ENCODE results near the gene LGALS9C.
"Not testable (repeated sequence)": the region's sequence is repeated elsewhere in the genome, so short reads cannot be mapped to it uniquely, and the experiment has no call there.

Gene LGALS9C

GRCh38 chr17:18474754-18475153, 1.8 kb upstream of the LGALS9C start:
- not testable (repeated sequence) for H3K4me3 ChIP-seq (ENCODE audit: low read depth, low read length); DNase-seq (ENCODE audit: low read depth)

GRCh38 chr17:18477367-18477766, 778 bp downstream of the LGALS9C start:
- not testable (repeated sequence) for H3K4me3 ChIP-seq (ENCODE audit: low read depth, low read length); DNase-seq (ENCODE audit: low read depth)

- not testable (repeated sequence) for DNase-seq (ENCODE audit: low read depth); H3K4me3 ChIP-seq (ENCODE audit: low read depth, low read length)
Observed at GRCh38 chr17:18478362-18478761, 1.8 kb downstream of the LGALS9C start.

- not testable (repeated sequence) for H3K4me3 ChIP-seq (ENCODE audit: low read depth, low read length); DNase-seq (ENCODE audit: low read depth)
Observed at GRCh38 chr17:18478977-18479595, 2.5 kb downstream of the LGALS9C start.

DNA sequence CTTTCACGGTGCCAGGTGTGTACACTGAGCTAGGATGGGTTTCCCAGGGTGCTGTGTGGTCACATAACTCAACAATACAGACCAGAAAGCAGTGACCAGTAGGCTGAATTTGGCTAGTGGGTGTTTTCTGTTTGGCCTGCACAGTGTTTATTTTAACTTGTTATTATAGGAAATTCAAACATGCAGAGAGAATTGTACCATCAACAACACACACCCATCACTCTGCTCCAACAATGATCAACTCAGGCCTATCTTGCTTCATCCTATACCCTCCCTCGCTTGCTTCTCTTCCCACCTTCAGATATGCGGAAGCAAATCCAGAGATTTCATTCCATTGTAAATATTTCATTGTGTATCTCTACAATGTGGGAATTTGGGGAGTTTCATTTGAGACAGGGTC, 5.2 kb downstream of the LGALS9C start:
- DNase-seq (ENCODE audit: low read depth); H3K4me3 ChIP-seq (ENCODE audit: low read depth, low read length): not testable (repeated sequence)

DNA sequence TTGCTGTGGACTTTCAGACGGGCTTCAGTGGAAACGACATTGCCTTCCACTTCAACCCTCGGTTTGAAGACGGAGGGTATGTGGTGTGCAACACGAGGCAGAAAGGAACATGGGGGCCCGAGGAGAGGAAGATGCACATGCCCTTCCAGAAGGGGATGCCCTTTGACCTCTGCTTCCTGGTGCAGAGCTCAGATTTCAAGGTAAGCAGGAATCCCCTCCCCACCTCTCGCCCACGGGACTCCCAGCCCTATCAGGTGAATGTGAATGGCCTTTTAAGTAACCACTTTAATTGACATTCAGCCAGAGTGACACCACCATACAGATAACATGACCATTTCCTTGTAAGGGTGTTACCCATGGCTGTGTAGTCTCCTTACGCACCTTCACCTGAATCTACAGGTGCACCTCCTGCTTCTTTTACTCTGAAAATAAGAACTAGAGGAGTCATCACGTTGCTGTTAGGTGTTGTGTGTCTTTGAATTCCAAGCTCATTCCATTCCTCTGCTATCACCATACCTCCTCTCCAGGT, 9.4 kb downstream of the LGALS9C start:
- not testable (repeated sequence) for H3K4me3 ChIP-seq (ENCODE audit: low read depth, low read length)

GRCh38 chr17:18487633-18488032, 11.0 kb downstream of the LGALS9C start:
- DNase-seq (ENCODE audit: low read depth); H3K4me3 ChIP-seq (ENCODE audit: low read depth, low read length): not testable (repeated sequence)

More for the DNA sequence above, 9.4 kb downstream of the LGALS9C start:
- DNase-seq (ENCODE audit: low read depth) = not testable (repeated sequence)

DNA sequence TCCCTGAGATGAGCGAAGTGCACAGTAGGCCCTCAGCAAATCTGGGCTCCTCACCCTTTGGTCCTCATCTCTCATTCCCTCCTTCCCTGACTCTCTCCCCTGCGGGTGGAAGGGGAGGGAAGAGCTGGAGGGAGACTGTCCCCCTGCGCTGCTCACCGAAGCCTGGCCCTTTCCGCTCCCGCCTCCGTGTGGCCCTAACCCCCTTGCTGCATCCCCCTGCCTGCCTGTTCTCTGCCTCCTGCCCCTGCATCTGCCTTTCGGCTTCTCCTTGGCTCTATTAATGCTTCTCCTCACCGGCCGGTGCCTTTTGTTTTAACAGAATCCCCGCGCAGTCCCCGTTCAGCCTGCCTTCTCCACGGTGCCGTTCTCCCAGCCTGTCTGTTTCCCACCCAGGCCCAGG, 12.0 kb downstream of the LGALS9C start:
- DNase-seq (ENCODE audit: low read depth); H3K4me3 ChIP-seq (ENCODE audit: low read depth, low read length): not testable (repeated sequence)

DNA sequence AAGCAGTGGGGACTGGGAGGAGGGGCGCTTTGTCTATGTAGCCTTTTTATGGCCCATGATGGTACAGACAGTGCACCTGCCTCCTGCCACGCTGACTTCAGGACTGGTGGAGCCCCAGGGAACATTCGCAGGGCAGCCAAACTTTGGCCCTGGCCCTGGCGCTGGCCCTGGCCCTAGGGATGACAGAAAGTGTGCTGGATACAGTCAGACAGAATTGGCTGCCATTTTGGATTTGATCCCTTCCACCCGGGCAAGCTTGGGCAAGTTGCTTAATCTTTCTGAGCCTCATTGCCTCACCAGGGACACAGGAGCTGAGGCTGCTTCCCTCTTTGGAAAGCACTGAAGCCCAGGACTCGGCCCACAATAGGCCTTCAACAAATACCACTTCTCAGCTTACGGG, 13.4 kb downstream of the LGALS9C start:
- not testable (repeated sequence) for DNase-seq (ENCODE audit: low read depth)

DNA sequence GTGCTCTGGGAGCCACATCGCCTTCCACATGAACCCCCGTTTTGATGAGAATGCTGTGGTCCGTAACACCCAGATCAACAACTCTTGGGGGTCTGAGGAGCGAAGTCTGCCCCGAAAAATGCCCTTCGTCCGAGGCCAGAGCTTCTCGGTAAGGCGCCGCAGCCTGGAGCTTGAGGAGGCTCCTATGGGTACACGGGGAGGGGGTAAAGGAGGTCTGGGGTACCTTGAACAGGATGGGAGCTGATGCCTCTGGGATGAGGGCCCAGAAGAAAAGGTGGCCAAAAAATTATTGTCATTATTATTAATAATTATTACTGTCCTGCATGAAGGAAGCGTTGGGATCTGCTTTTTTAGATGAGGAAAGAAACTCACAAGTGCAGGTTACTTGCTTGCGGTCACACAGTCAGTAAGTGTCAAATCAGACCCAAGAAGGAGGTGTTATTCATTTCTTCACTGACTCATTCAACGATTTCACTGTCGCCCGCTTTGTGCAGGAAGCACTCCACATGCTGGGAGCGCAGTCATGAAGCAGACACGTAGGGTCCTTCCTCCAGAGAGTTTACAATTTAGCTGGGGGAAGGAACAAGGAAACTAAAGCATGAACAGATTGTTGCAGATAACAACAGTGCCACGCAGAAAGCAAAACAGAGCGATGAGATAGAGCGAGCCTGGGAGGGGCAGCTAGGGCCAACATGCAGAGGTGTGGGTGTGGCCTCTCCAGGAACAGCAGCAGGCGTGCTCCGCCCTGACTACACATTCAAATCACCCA, 16.3 kb downstream of the LGALS9C start:
- not testable (repeated sequence) for H3K4me3 ChIP-seq (ENCODE audit: low read depth, low read length); DNase-seq (ENCODE audit: low read depth)

More for the DNA sequence above, 13.4 kb downstream of the LGALS9C start:
- H3K4me3 ChIP-seq (ENCODE audit: low read depth, low read length) = not testable (repeated sequence)

GRCh38 chr17:18494250-18494768, 17.7 kb downstream of the LGALS9C start:
- DNase-seq (ENCODE audit: low read depth); H3K4me3 ChIP-seq (ENCODE audit: low read depth, low read length): not testable (repeated sequence)

GRCh38 chr17:18497044-18497443, 20.5 kb downstream of the LGALS9C start:
- H3K4me3 ChIP-seq (ENCODE audit: low read depth, low read length); DNase-seq (ENCODE audit: low read depth): not testable (repeated sequence)

DNA sequence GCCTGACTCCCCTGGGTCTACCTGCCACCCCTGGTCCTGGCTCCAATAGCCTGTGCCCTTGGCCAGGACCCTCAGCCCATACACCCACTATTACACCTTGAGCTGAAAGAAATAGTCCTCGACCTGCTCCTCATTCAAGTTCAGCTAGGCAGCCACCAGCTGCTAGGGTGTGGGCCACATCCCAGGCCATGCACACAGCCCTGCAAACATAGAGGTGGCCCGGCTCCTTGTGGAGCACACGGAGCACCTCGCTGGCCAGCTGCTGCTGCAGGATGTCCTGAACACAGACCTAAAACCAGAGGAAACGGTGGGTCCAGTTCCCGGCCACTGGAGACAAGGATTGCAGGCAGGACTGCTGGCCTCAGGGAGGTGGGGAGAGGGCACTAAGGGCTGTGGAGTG, 22.5 kb downstream of the LGALS9C start:
- DNase-seq (ENCODE audit: low read depth) = not testable (repeated sequence)

DNA sequence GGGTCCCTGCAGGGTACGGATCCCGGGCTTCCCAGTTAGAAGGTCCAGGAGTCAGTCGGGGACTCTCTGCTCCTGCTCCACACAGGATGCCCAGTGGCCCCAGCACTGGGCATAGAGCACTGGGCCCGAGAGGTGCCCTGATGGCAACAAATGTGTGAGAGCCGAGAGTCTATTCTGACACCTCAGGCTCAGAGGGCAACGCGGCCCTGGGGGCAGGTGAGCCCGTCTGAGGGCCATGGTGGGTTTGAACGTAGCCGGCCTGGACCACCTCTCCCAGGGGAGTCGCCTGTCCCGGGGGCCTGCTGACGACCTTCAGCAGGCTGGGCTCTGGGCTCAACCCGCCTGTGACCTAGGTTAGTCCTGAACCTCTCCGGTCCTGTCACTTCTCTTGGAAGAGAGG, 23.2 kb downstream of the LGALS9C start:
- not testable (repeated sequence) for DNase-seq (ENCODE audit: low read depth); H3K4me3 ChIP-seq (ENCODE audit: low read depth, low read length)

More for the DNA sequence above, 22.5 kb downstream of the LGALS9C start:
- not testable (repeated sequence) for H3K4me3 ChIP-seq (ENCODE audit: low read depth, low read length)

DNA sequence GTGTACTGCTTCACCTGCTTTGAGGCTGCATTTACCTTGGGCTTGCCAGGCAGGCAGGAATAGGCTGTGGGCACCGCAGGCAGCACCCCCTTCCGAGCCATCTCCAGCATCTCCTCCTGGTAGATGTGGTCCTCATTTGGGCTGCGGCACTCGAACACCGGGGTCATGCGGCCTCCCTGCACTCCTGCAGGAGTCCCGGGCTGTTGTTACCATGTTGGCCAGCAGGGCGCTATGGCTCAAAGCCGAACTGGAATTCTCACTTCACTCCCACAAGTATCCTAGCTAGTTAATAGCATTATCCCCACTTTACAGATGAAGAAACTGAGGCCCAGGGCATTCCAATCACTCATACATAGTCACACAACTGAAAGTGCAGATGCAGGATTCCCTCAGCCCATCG, 23.7 kb downstream of the LGALS9C start:
- DNase-seq (ENCODE audit: low read depth); H3K4me3 ChIP-seq (ENCODE audit: low read depth, low read length): not testable (repeated sequence)

- DNase-seq (ENCODE audit: low read depth); H3K4me3 ChIP-seq (ENCODE audit: low read depth, low read length): not testable (repeated sequence)
Observed at GRCh38 chr17:18500816-18501215, 24.2 kb downstream of the LGALS9C start.

- not testable (repeated sequence) for DNase-seq (ENCODE audit: low read depth); H3K4me3 ChIP-seq (ENCODE audit: low read depth, low read length)
Observed at GRCh38 chr17:18503221-18503620, 26.6 kb downstream of the LGALS9C start.

GRCh38 chr17:18507729-18508128, 31.1 kb downstream of the LGALS9C start:
- H3K4me3 ChIP-seq (ENCODE audit: low read depth, low read length); DNase-seq (ENCODE audit: low read depth): not testable (repeated sequence)

DNA sequence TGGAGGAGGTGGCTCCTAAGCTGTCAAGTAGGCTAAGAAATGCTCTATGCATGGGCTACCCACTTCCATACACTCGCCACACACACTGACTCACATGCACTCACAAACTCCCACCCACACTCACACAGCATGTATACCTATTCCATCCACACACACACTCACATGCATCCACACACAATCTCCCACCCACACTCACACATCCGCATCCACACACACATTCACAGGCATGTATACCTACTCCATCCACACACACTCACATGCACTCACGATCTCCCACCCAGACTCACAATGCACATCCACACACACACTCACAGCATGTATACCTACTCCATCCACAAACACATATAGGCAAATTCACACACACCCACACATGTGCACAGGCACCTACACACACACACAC, 32.1 kb downstream of the LGALS9C start:
- DNase-seq (ENCODE audit: low read depth); H3K4me3 ChIP-seq (ENCODE audit: low read depth, low read length): not testable (repeated sequence)

DNA sequence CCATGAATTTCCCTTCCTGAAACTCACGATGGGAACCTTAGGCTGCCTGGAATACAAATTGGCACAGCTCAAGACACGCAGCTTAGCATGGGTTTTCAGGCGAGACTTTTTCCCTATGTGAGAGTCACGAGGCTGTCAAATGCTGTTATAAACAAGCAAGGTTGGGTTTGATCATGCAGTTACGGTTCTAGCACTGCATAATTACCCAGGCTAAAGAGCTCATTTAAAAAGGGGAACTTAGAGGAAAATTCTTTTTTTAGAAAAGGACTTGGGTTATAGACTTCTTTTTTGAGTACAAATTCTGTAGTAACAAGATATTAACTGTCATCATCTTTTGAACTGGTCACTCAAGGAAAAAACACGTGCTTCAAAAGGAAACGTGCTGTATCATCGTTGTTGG, 44.5 kb downstream of the LGALS9C start:
- H3K4me3 ChIP-seq (ENCODE audit: low read depth, low read length); DNase-seq (ENCODE audit: low read depth): not testable (repeated sequence)

Measured in GM12864 (cell line).